CD14-positive monocyte (primary cell): ENCODE measurements around the gene FBXL17. TPM values are rescaled to one million over a fixed set of nuclear protein-coding genes. Genes with fewer than 3 reads are reported as not detected.

ENCODE experiments used
- DNase-seq, 3 donors: peaks; one replicate each; pipeline ENCODE4 v3.0.0-alpha.2; 2011 to 2022
- H2AFZ ChIP-seq: 2 replicates; pipeline ENCODE4 v1.6.0; 2012; ENCODE audit warnings: mild to moderate bottlenecking, low read depth, low read length, inconsistent platforms; ENCODE audit not compliant: insufficient read depth, poor library complexity, severe bottlenecking
- H3K27ac ChIP-seq, 2 donors: 1 replicate in 1 of 2; 2 replicates in 1 of 2; pipeline ENCODE4 v1.5.1; 2012 to 2013; ENCODE audit warnings: low read length in 2 of 2, control low read depth in 1 of 2, inconsistent platforms in 1 of 2, low read depth in 1 of 2, mild to moderate bottlenecking in 1 of 2
- H3K27me3 ChIP-seq, 2 donors: one replicate each; pipeline versions ENCODE4 v1.6.0 to v1.6.1; 2011 to 2013; ENCODE audit warnings: low read length in 2 of 2; ENCODE audit not compliant: control insufficient read depth in 2 of 2, insufficient read depth in 2 of 2
- H3K36me3 ChIP-seq, 2 donors: replicated peaks in 1 of 2; 1 replicate in 1 of 2; 2 replicates in 1 of 2; pipeline versions ENCODE4 v1.5.1 to v1.6.1; 2012 to 2013; ENCODE audit warnings: low read length in 2 of 2, control low read depth in 1 of 2, inconsistent platforms in 1 of 2, mild to moderate bottlenecking in 1 of 2; ENCODE audit not compliant: insufficient read depth in 2 of 2, control insufficient read depth in 1 of 2
- H3K4me1 ChIP-seq, 2 donors: 1 replicate in 1 of 2; 2 replicates in 1 of 2; pipeline versions ENCODE4 v1.5.1 to v1.6.1; 2012 to 2013; ENCODE audit warnings: low read length in 2 of 2, control low read depth in 1 of 2, inconsistent platforms in 1 of 2, mild to moderate bottlenecking in 1 of 2, moderate library complexity in 1 of 2; ENCODE audit not compliant: insufficient read depth in 2 of 2, control insufficient read depth in 1 of 2
- H3K4me2 ChIP-seq: replicated peaks from 2 replicates; pipeline ENCODE3; 2012; ENCODE audit warnings: low read length, moderate library complexity, mild to moderate bottlenecking; ENCODE audit not compliant: poor library complexity, severe bottlenecking; ENCODE audit errors: extremely low read depth
- H3K4me3 ChIP-seq, 3 experiments: fragments of 200-600 bp in 1 of 3; sonication (generic) in 1 of 3; replicated peaks in 1 of 3; 1 replicate in 2 of 3; 2 replicates in 1 of 3; pipeline ENCODE4 v1.5.1; 2011 to 2013; ENCODE audit warnings: low read length in 3 of 3, mild to moderate bottlenecking in 3 of 3, control low read depth in 2 of 3, low read depth in 2 of 3, inconsistent platforms in 1 of 3, moderate library complexity in 1 of 3
- H3K79me2 ChIP-seq: 2 replicates; pipeline ENCODE4 v1.6.0; 2012; ENCODE audit warnings: mild to moderate bottlenecking, control low read depth, inconsistent platforms, low read length, moderate library complexity; ENCODE audit not compliant: insufficient read depth
- H3K9ac ChIP-seq: 2 replicates; pipeline ENCODE4 v1.6.0; 2017; ENCODE audit warnings: low read length, mild to moderate bottlenecking; ENCODE audit not compliant: insufficient read depth, poor library complexity, severe bottlenecking
- H3K9me3 ChIP-seq, 2 donors: replicated peaks in 1 of 2; 1 replicate in 1 of 2; 2 replicates in 1 of 2; pipeline versions ENCODE4 v1.5.1 to v1.6.1; 2012 to 2013; ENCODE audit warnings: low read length in 2 of 2, control low read depth in 1 of 2; ENCODE audit not compliant: control insufficient read depth in 1 of 2, insufficient read depth in 1 of 2
- H4K20me1 ChIP-seq: 2 replicates; pipeline ENCODE4 v1.6.0; 2012; ENCODE audit warnings: mild to moderate bottlenecking, low read length, control low read depth, moderate library complexity; ENCODE audit not compliant: insufficient read depth
- H3K27ac Mint-ChIP-seq, 7 donors: one replicate each; pipeline ENCODE4 v1.8.0; 2020; ENCODE audit warnings: mild to moderate bottlenecking in 7 of 7, mixed read lengths in 7 of 7, moderate library complexity in 6 of 7, inconsistent platforms in 2 of 7
- H3K27me3 Mint-ChIP-seq, 3 donors: one replicate each; pipeline ENCODE4 v1.8.0; 2021 to 2022; ENCODE audit warnings: low read depth in 3 of 3, mild to moderate bottlenecking in 3 of 3, mixed read lengths in 3 of 3, moderate library complexity in 3 of 3, inconsistent platforms in 1 of 3
- H3K36me3 Mint-ChIP-seq, 2 donors: one replicate each; pipeline ENCODE4 v1.8.0; 2020; ENCODE audit warnings: mixed read lengths in 2 of 2, inconsistent platforms in 1 of 2, mild to moderate bottlenecking in 1 of 2
- H3K4me1 Mint-ChIP-seq: one replicate; pipeline ENCODE4 v1.8.0; 2020; ENCODE audit warnings: mild to moderate bottlenecking, mixed read lengths
- H3K4me3 Mint-ChIP-seq, 2 donors: one replicate each; pipeline ENCODE4 v1.8.0; 2020; ENCODE audit warnings: mild to moderate bottlenecking in 2 of 2, mixed read lengths in 2 of 2, moderate library complexity in 1 of 2
- H3K9me3 Mint-ChIP-seq, 7 donors: one replicate each; pipeline ENCODE4 v1.8.0; 2020 to 2022; ENCODE audit warnings: mixed read lengths in 7 of 7, mild to moderate bottlenecking in 6 of 7, moderate library complexity in 6 of 7, inconsistent platforms in 2 of 7
- whole genome bisulfite sequencing: methylation state at CpG from one replicate; pipeline ENCODE4 v1.1.5; 2013; ENCODE audit warnings: missing lambda C conversion rate; ENCODE audit not compliant: insufficient coverage; 5-methylcytosine and 5-hydroxymethylcytosine counted together
- intact Hi-C, 2 donors: fragments of 100-400 bp; cut with micrococcal nuclease; formaldehyde crosslinking; loops; one replicate each; pipeline versions ENCODE4 v1.15.0 to v1.15.1; 2023
- polyA plus RNA-seq, 3 donors: library from polyadenylated mRNA; depleted of rRNA in 1 of 3; unstranded in 2 of 3; stranded (reverse) in 1 of 3; fragments of 300-500 nt in 2 of 3; fragments of >200 nt in 1 of 3; fragmentation: Illumina TruSeq in 2 of 3; gene quantifications; 1 replicate in 2 of 3; 2 replicates in 1 of 3; pipeline ENCODE4 v1.2.3, GENCODE V29; 2012 to 2021
- TF ChIP-seq, protein P1 (sequence below): fragments of 200-600 bp; IDR thresholded peaks from one replicate; pipeline ENCODE4 v1.8.0; 2022; ENCODE audit warnings: antibody characterized with exemption, mild to moderate bottlenecking

FBXL17 gene
- polyA plus RNA-seq, 3 donors = 1.5 to 6.6 (median 2.0) TPM

DNA sequence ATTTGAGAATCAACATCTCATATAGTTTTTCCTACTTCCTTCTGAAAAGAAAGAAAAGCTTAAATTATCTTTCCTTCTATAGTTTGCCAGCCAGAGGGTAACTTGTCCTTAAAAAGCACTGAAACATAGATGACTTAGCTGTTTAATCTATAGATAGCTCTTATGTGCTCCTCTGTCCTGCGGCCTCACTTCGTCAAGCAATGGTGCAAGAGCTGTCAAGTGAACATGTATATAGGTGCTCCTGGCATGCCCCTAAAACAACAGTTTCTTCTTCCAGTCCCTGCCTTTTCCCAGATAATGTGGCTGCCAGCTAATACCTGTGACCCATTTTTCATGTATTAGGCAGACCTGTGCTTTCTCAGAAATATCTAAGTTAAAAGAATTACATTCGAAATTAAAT is 423.5 kb downstream of the FBXL17 start:
- no peaks in the 10 kb centered on the region for H3K27me3 ChIP-seq
- H3K36me3 ChIP-seq = no peaks in the 10 kb centered on the region
- WGBS = 100% methylated on average over 2 of the region's 3 CpGs
- no peaks in the 10 kb centered on the region for H3K4me1 ChIP-seq
- TF ChIP-seq, protein P1, sequence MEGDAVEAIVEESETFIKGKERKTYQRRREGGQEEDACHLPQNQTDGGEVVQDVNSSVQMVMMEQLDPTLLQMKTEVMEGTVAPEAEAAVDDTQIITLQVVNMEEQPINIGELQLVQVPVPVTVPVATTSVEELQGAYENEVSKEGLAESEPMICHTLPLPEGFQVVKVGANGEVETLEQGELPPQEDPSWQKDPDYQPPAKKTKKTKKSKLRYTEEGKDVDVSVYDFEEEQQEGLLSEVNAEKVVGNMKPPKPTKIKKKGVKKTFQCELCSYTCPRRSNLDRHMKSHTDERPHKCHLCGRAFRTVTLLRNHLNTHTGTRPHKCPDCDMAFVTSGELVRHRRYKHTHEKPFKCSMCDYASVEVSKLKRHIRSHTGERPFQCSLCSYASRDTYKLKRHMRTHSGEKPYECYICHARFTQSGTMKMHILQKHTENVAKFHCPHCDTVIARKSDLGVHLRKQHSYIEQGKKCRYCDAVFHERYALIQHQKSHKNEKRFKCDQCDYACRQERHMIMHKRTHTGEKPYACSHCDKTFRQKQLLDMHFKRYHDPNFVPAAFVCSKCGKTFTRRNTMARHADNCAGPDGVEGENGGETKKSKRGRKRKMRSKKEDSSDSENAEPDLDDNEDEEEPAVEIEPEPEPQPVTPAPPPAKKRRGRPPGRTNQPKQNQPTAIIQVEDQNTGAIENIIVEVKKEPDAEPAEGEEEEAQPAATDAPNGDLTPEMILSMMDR = no peak
- peaks cover 0 to 5% (median 0%) of the 10 kb centered on the region in 7 donors for H3K9me3 Mint-ChIP-seq
- no peaks in the 10 kb centered on the region for H3K36me3 Mint-ChIP-seq
- no peak overlapping the region for H2AFZ ChIP-seq
- no peak overlapping the region for H3K27ac Mint-ChIP-seq
- H3K4me3 ChIP-seq = no peak overlapping the region
- no peaks in the 10 kb centered on the region for H4K20me1 ChIP-seq
- no peaks in the 10 kb centered on the region for H3K79me2 ChIP-seq
- H3K4me2 ChIP-seq = no peak overlapping the region
- no peaks in the 10 kb centered on the region for H3K4me1 Mint-ChIP-seq
- intact Hi-C loops = no loop called here
- no peak overlapping the region for H3K9ac ChIP-seq
- H3K4me3 Mint-ChIP-seq = no peak overlapping the region
- peaks cover 0 to 1% (median 0%) of the 10 kb centered on the region in 3 donors for H3K27me3 Mint-ChIP-seq
- DNase-seq = no peak
- H3K9me3 ChIP-seq = no peaks in the 10 kb centered on the region
- H3K27ac ChIP-seq = no peak overlapping the region

DNA sequence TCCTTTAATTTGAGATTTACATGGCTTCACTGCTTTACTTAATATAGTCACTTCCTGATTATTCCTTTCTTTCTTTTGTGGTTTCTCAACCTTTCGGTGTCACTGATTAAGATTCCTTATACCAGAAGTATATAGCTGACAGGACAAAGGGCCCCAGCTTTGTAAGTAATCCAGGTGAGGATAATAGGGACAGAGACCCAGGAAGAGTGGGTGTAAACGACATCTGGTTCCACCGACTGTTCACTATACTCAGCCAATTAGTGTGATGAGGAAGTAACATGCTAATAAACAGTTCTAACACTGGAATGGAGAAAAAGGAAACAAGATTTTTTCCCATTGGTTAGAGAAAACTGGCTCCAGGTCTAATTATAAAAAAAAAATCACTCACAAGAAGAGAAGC is 424.8 kb downstream of the FBXL17 start:
- intact Hi-C loops = no loop called here
- no peaks in the 10 kb centered on the region for H3K79me2 ChIP-seq
- H3K4me2 ChIP-seq = no peak overlapping the region
- H3K27me3 ChIP-seq = no peaks in the 10 kb centered on the region
- no CpG with 5 or more reads among the region's 3 CpGs for WGBS
- TF ChIP-seq, protein P1 = no peak
- no peak overlapping the region for H3K27ac Mint-ChIP-seq
- no peaks in the 10 kb centered on the region for H3K36me3 ChIP-seq
- no peaks in the 10 kb centered on the region for H3K4me1 Mint-ChIP-seq
- H3K9me3 ChIP-seq = no peaks in the 10 kb centered on the region
- H3K9ac ChIP-seq = no peak overlapping the region
- no peak overlapping the region for H3K4me3 Mint-ChIP-seq
- H2AFZ ChIP-seq = no peak overlapping the region
- H3K27me3 Mint-ChIP-seq = peaks cover 0 to 1% (median 0%) of the 10 kb centered on the region in 3 donors
- no peak for DNase-seq
- no peaks in the 10 kb centered on the region for H3K4me1 ChIP-seq
- no peak overlapping the region for H3K4me3 ChIP-seq
- H3K27ac ChIP-seq = no peak overlapping the region
- peaks cover 0 to 5% (median 0%) of the 10 kb centered on the region in 7 donors for H3K9me3 Mint-ChIP-seq
- no peaks in the 10 kb centered on the region for H4K20me1 ChIP-seq
- no peaks in the 10 kb centered on the region for H3K36me3 Mint-ChIP-seq
